ENCODE measurements around the gene ADAP1. TPM values are rescaled to one million over a fixed set of nuclear protein-coding genes. Genes with fewer than 3 reads are reported as not detected.

The ADAP1 gene
- total and polyA plus RNA-seq, 2 of the 8 experiments (the other 6 are each of a cell fraction or from before 2014, with no cell fraction given): 5.8 to 6.1 TPM

GRCh38 chr7:982511-983003 lies 28.1 kb upstream of the ADAP1 start (continued):
- TF ChIP-seq CHD1 (IDR thresholded peaks at IDR 0.05; ENCODE audit: low read depth, low read length): no peak
- no peak for TF ChIP-seq SIN3A (conservative IDR thresholded peaks at IDR 0.05 in 1 of 2, IDR thresholded peaks at IDR 0.05 in 1 of 2; ENCODE audit: low read depth in 1 of 2, low read length in 2 of 2)
- no peak for TF ChIP-seq SIRT6 (IDR thresholded peaks at IDR 0.05; ENCODE audit: low read length)
- TF ChIP-seq ZNF274 (IDR thresholded peaks at IDR 0.05; ENCODE audit: borderline replicate concordance, extremely low read depth, low read length): no peak
- TF ChIP-seq USF2 (IDR thresholded peaks at IDR 0.05; ENCODE audit: low read length): no peak
